IPS DF 4.7 (cell line): ENCODE results near the gene KDSR.

Source experiments
- DNase-seq: peaks from one replicate; pipeline ENCODE4 v3.0.0-alpha.2; 2013; ENCODE audit warnings: low spot score; ENCODE audit errors: extremely low read depth

KDSR gene

DNA sequence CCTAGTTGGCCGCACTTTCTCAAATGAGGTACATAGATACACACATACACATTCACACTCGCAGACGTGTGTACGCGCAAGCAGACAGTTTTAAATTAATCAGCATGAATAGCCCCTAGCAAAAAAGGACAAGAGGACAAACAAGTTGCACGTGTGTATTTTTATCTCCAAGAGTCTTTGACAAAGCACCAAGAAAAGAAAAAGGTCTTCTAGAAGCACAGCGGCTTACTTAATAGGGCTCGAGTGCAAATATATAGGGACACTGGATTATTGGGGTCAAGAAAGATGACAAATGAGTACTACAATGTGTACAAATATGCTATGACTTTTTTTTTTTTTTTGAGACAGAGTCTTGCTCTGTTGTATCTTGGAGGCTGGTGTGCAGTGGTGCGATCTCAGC is 45.7 kb downstream of the KDSR start:
- DNase-seq = no peak

DNA sequence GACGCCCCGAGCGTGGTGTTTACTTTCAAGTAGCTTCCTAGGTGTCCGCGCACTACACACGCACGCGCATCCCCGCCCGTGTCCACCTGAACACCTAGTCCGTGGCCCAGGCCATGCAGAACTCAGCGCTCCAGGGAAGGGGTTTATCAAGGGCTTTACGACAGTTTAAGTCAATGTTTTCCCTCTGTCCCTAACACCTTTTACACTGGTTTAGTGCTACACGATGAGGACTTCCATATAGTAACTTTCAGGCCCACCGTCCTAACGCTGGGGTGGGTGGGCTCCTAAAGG is 46.1 kb downstream of the KDSR start:
- no peak for DNase-seq

DNA sequence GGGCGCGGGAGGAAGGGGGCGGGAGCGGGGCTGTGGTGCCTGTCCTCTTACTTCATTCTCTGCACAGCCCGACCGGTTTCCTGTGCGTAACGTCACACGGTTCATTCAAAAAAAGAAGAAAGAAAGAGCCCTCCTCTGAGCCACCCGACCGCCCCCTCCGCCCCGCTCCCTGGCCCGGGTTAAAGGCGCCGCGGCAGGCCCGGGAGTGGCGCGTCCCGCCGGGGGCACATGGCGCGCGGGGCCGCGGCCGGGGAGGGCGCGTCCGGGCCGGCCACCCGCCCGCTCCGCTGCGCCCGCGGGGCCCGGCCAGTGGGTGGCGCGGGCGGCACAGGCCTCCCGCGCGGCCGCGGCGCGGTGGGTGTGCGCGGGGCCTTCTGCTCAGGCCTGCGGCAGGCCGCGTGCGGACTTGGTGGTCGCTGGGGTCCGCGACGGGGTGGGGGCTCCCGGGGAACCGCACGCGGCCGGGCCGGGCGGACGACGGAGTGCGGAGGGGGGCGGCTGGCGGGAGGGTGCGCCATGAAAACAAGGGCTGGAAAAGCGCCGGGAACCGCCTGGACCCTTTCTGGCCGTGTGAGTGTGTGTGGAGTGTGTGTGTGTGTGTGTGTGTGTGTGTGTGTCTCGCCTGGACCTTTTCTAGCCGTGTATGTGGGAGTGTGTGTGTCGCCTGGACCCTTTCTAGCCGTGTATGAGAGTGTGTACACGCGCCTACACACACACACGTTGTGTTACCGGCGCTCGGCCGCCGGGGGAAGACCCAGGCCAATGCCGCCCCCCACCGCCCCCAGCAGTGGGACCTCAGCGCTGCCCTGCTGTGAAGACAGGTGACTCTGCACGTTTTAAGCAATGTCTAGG is 46.7 kb downstream of the KDSR start:
- DNase-seq = no peak

DNA sequence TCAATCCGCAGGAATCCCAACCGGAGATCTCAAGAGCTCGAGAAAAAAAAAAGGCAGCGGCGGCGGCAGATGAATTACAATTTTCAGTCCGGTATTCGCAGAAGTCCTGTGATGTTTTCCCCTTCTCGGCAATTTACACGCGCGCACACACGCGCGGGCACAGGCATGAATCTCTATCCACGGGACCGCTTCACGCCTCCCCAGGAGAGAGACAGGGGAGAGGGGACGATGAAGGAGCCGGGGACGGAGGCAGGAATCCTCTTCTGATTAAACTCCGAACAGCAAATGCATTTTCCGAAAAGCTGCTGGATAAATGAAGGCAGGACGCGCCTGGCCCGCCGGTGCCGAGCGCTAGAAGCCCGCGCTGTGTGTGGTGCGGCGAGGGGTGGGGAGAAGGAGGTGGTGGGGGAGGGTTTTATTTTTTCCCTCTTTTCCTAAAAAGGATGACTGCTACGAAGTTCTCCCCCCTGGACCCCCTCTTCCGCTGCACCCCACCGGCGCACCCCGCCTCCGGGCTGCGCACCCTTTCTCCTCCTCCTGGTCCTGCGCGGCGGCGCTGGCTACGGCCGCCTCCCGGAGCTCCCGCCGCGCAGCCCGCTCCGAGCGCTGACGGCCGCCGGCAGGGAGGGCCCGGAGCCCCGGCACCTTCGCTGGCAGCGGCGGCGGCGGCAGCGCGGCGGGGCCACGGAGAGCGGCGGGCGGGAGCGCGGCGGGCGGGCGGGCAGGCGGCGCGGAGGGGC is 47.5 kb downstream of the KDSR start, which contains the start of gene BCL2:
TSS of gene BCL2 (minus strand) at position 387 of the 740 bp plus-strand sequence.
- DNase-seq = no peak

DNA sequence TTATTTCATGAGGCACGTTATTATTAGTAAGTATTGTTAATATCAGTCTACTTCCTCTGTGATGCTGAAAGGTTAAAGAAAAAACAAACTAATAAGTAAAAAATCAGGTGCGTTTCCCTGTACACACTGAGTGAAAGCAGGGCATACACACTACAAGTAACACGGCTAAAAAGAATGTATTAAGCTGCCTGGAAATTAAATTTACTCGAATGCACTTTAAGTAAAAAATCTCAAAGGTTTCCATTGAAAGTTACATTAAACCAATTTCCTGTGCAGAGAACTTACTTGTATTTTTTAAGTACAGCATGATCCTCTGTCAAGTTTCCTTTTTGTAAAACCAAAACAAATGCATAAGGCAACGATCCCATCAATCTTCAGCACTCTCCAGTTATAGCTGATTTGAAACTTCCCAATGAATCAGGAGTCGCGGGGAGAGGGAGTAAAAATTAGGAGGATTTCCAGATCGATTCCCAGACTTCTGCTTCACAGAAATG is 48.1 kb downstream of the KDSR start:
- DNase-seq = no peak

DNA sequence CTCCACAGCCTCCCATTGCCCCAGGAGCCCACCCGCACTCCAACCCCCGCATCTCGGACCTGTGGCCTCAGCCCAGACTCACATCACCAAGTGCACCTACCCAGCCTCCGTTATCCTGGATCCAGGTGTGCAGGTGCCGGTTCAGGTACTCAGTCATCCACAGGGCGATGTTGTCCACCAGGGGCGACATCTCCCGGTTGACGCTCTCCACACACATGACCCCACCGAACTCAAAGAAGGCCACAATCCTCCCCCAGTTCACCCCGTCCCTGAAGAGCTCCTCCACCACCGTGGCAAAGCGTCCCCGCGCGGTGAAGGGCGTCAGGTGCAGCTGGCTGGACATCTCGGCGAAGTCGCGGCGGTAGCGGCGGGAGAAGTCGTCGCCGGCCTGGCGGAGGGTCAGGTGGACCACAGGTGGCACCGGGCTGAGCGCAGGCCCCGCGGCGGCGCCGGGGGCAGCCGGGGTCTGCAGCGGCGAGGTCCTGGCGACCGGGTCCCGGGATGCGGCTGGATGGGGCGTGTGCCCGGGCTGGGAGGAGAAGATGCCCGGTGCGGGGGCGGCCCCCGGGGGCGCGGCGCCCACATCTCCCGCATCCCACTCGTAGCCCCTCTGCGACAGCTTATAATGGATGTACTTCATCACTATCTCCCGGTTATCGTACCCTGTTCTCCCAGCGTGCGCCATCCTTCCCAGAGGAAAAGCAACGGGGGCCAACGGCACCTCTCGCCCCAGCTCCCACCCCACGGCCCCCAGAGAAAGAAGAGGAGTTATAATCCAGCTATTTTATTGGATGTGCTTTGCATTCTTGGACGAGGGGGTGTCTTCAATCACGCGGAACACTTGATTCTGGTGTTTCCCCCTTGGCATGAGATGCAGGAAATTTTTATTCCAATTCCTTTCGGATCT is 48.8 kb downstream of the KDSR start:
- peak; percentile 58 for DNase-seq

DNA sequence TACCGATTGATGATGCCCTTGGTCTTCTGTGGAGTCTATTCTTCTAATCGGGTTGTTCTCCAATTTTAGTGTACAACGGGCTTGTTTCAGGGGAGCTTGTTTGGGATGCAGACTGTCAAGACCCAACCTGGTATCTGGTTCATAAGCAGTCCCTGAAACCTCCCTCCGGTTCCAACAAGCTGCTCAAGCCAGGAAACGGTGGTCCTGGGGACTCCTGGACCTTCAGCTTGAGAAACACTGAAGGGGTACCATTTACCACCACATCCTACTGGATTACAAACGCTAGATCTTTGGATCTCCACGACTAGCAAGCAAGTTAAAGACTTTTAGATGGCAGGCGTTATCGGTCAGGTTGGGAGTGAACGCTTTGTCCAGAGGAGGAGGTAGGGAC is 49.5 kb downstream of the KDSR start:
- no peak for DNase-seq

DNA sequence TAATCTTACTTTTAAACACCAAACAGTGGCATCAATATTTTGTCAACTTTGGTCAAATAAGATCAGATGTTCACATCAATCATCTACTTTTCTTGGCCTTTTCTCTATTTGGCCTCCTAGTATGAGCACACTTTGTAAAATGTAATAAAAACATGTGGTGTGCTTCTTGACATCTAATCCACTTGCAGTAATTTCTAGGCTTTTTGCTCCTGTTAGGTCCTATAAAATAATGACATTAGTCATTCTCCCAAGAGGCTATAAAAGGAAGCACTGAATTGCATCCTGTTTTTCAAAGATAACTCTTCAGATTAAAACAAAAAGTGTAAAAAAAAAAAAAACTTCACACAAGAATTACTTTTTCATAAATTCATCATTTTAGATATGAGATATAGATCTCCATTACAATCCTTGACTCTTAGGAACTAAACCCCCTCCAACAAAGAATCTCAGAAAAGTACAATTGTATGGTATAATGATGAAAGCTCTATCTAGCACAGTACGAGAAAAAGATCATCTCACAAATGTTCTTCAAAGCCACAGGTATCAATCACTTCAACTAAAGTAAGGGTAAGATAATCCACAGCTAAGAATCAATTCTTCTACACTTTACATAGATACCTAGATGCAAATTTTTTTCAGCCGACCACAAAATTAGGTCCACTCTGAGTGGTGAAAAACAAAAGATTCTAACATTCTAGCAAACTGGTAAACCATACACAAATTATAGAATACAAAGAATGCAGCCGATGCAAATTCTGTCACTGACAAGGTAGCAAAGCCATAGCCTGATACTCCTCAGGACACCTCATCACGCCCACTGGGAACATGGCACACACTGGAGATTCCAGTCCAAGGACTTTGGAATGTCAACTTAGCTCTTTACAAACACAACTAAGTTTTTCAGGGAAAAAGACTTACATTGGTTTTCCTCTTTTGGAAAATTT is 50.1 kb downstream of the KDSR start:
- no peak for DNase-seq

DNA sequence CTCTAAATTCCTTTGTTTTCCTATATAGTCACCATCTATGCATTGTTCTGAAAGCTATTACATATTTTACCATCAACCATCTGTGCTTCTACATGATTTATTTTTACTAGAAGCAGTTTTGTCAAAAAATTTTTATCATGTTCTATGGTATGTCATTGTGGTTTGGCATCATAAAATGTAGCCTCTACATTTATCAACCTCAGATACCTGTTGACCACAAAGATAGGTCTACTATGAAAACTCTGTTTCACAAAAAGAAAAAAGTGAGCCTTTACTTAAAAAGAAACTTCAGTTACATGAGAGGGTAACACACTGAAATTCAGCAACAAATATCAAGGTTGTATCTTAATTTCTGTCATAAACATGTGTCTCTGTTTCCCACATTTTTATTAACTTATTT is 51.1 kb downstream of the KDSR start:
- no peak for DNase-seq

DNA sequence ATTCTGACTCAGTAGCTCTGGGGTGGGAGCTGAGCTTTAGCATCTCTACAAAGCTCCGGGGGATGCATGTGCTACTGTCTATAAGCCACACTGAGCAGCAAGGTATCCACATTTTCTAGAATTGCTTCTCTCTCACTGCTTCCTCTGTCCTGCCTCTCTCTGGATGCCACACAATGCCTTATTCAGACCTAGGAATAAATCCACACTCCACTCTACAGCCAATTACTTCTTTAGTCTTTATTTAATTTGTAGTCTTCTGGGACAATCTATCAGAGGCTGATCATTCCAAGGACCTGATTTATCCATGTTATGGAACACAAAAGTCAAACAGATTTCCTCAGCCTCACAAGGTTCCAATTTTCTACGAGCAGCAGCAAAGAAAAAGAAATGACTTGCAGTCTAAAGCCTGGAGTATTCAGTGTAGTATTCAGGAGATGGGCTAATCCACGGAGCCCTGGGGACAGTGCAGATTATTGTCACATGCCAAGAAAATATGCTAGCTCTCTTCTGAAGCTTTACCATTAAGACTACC is 51.8 kb downstream of the KDSR start:
- no peak for DNase-seq

DNA sequence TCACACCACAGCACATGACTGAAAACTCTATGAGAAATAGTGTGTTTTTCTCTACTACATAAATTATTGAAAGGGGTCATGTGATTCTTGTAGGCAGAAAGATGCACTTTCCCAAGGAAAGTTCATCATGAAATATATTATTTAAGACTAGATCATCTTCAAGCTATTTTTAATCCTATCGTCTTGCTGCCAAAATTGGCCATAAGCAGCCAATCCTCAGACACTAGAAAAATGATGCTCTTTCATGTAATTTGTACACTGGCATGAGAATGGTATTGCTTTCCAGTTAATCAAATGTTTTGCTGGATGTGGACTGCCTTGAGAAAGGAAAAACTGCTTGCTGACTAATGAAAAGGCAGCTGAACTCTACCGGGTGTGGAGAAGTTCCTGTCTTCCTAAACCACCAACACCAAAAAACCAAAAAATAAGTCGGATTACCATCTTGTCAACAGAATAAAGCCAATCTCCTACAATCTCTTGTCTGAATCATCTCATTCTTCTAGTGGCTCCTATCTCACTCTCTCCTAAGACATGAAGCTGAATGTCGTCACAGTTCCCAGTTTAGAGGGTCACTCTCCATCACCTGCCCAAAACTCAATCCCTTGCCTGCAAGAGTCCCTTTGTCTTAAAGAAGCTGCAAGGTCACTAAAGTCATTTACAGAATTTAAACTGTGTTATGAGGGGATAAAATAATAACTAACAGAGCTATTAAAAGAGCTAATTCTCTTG is 52.8 kb downstream of the KDSR start:
- DNase-seq = no peak

DNA sequence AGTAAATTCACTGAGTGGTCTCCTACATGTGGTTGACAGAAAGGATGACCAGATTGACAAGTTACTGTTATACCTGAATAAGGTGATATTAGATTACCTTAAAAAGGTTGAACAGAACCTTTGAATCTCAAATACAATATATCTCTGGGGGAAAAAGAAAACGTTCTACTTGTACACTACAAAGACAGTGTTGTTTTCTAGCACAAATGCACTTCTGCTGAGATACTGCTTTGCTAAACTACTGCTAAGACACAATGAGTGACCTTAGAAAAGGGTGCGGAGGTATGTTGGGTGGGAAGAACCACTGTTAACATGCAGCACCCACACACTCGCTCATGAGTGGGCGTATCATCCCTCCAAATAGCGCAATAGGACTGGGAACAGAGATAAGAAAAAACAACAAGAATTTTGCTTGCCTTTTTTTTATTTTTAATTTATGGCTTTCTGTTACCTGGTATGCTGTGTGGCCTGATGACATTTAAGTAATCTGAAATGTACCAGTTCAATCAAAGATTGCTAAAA is 53.5 kb downstream of the KDSR start:
- DNase-seq = no peak

DNA sequence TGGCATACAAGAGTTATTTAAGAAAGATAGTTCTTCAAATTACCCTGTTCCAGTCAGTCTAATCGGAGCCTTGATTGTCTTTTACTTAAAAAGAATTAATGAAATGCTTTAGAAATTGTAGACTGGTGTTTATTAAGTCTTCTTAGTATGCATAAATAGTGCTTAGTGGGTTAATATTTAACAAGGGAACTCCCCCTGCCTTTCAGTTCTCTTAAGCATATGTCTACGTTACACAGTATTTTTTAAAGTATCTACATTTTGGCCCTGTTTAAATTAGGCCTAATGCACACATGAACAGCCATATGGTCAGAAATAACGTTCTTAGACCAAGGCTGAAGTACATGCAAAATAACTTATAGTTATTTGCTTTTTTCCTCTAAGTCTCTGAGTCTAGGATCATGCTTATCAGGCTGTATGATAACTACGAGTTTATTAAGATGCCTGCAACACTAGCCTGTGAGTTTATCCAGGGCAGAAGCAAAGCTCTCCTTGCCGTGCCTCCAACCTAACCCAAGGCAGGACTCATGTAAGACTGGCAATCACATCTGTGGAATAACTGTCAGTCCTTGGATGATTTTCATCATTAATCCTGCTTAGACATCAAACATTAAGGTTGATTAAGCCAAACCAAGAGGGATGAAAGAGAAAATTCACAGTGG is 54.1 kb downstream of the KDSR start:
- DNase-seq = no peak

DNA sequence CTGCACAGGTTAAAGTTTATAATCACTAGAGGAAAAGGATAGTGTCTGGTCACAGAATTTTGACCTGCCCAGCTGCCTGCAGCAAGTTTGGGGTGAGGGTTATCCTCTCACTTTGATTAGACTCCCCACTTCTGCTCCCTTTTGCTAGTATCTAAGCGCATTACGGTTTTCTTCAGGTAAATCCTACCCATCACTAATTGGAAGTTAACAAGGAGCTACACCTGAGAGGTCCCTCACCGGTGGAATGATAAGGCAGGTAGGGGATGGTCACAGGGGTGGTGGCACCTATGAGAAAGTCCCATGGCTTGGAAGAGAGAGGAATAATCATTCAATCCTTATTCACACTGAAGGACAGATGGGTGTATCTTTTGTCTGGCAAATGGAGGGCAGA is 55.0 kb downstream of the KDSR start:
- DNase-seq = no peak

DNA sequence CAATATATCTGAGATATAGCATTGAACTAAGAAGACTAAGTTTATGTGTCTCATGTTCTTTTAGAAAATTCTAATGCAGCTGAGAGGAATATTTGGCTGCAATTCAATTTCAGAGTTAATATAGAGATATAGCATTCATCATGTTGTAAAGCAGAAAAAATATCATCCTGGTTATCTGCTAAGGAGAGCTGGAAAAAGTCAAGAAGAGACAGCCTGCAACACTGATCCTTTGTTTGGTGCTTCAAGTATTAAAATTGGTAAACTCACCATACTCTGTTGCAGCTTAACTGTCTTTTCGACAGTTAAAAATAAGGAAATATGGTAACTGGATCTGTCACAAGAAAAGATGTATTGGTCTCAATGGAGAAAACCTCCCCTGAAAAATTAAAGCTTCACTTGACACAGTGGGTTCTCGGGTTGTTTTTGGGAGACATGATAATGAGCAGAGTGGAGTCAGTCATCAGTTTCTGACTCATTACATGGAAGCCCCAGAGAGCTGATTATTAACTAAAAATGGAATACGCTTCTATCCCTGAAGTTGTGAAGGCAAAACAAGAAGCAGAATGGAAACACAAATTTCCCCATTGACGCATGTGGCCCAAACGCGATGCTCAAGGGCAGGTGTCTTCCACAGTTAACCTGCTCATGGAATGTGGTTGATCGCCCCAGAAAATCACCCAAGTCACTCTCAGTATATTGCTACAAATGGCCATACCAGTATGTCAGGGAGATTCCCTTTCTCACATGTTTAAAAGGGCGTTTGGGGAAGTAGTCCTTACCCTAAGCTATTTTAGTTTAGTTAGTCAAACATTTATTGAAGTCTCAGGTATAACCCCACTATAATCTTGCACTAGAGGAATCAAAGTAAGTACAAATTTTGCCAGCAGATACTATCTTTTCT is 55.6 kb downstream of the KDSR start:
- DNase-seq = no peak

DNA sequence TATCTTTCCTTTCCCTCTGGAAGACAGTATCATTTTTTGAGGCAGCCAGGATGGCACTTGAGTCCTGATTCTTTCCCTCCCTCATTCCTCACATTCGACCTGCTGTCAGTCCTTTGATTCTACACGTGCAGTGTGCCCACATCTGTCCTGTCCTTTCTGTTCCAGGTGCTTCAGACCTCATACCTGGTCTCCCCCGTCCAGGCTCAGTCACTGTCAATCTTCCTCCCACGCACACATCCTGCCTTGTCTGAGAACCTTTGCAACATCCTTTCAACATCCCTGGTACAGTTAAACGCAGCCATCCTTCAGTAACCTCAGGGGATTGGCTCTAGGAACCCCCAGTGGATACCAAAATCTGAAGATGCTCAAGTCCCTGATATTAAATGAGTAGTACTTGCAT is 57.6 kb downstream of the KDSR start:
- DNase-seq = no peak

DNA sequence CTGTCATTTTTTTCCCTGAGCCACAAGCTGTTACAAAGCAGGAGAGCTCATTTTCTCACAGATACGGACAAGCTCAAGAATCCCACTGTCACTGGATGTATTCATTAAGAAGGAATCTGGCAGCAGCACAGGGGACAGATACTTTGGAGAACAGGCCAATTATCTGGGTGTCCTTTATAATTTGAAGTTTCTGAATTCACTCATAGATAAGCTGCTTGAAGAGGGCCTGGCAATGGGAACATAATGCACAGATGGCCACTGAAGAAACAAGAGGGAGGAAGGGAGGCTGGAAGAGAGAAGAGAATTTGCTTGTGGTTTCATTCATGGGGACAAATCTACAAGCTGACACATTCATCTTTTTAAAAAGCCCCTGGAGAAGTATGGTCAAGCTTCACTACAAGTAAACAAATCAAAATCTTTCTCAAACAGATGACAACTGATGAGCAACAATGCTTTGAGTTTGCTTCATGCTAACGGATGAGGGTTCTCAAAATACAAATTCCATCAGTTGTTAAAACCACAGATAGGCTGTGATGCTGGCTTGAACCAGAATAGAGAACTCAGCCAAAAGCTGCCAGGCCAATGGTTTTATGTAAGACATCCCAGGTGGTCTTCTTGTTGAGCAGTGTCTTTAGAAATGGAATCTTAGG is 59.3 kb downstream of the KDSR start:
- no peak for DNase-seq
